SK-N-SH (cell line): ENCODE data around the gene KIF21B. TPM values are rescaled to one million over a fixed set of nuclear protein-coding genes. Genes with fewer than 3 reads are reported as not detected.

ENCODE experiments used
- CTCF ChIA-PET: fragments of 300-600, 350-600 bp; formaldehyde crosslinking; extraction: SDS; loops from one replicate; lab custom pipeline; 2021; lab: Yijun Ruan, JAX
- POLR2A ChIA-PET: fragments of 350-600 bp; sonication (Branson Sonifier 250); formaldehyde crosslinking; extraction: SDS; loops from one replicate; lab custom pipeline; 2020; ENCODE audit warnings: antibody characterized with exemption, inconsistent platforms; lab: Yijun Ruan, JAX
- DNase-seq: peaks from one replicate; pipeline ENCODE4 v3.0.0; 2012
- H2AFZ ChIP-seq: fragments of 200-600 bp; sonication (generic); 2 replicates; pipeline ENCODE4 v1.8.1; 2016; ENCODE audit warnings: antibody characterized with exemption, mild to moderate bottlenecking, low read depth
- H3F3A ChIP-seq: fragments of 200-600 bp; sonication (generic); replicated peaks from 2 replicates; pipeline ENCODE3; 2016; ENCODE audit warnings: antibody characterized with exemption, mild to moderate bottlenecking; ENCODE audit not compliant: insufficient read depth
- H3K27ac ChIP-seq, 2 experiments: fragments of 200-500 bp in 1 of 2; fragments of 200-600 bp in 1 of 2; sonication (Bioruptor generic) in 1 of 2; sonication (generic), shearing (Covaris generic) in 1 of 2; 2 replicates each; pipeline versions ENCODE4 v1.5.1 to v1.6.1; 2014 to 2016; ENCODE audit warnings: low read depth in 2 of 2, inconsistent platforms in 1 of 2, low read length in 1 of 2, mild to moderate bottlenecking in 1 of 2, mixed read lengths in 1 of 2
- H3K27me3 ChIP-seq: fragments of 200-600 bp; sonication (generic), shearing (Covaris generic); 2 replicates; pipeline ENCODE4 v1.6.1; 2016; ENCODE audit warnings: mixed run types; ENCODE audit not compliant: insufficient read depth
- H3K36me3 ChIP-seq, 2 experiments: fragments of 200-500 bp in 1 of 2; fragments of 200-600 bp in 1 of 2; sonication (Bioruptor generic) in 1 of 2; sonication (generic) in 1 of 2; replicated peaks in 1 of 2; 2 replicates each; pipeline versions ENCODE3 to v1.5.1; 2014 to 2016; ENCODE audit warnings: low read length in 1 of 2, mild to moderate bottlenecking in 1 of 2; ENCODE audit not compliant: insufficient read depth in 2 of 2, control insufficient read depth in 1 of 2
- H3K4me1 ChIP-seq, 2 experiments: fragments of 200-500 bp in 1 of 2; fragments of 200-600 bp in 1 of 2; sonication (Bioruptor generic) in 1 of 2; sonication (generic), shearing (Covaris generic) in 1 of 2; 2 replicates each; pipeline versions ENCODE4 v1.5.1 to v1.6.1; 2014 to 2016; ENCODE audit warnings: low read depth in 1 of 2, low read length in 1 of 2, mixed run types in 1 of 2; ENCODE audit not compliant: insufficient read depth in 2 of 2, control insufficient read depth in 1 of 2
- H3K4me2 ChIP-seq: fragments of 200-600 bp; sonication (generic), shearing (Covaris generic); 2 replicates; pipeline ENCODE4 v1.6.1; 2017; ENCODE audit warnings: mixed run types
- H3K4me3 ChIP-seq, 2 experiments: fragments of 200-500 bp in 1 of 2; fragments of 200-600 bp in 1 of 2; sonication (Bioruptor generic) in 1 of 2; sonication (generic), shearing (Covaris generic) in 1 of 2; 2 replicates each; pipeline versions ENCODE4 v1.5.1 to v1.8.1; 2014 to 2016; ENCODE audit warnings: low read depth in 2 of 2, inconsistent platforms in 1 of 2, low read length in 1 of 2, mild to moderate bottlenecking in 1 of 2, mixed read lengths in 1 of 2, moderate library complexity in 1 of 2
- H3K79me2 ChIP-seq: fragments of 200-600 bp; sonication (generic); 2 replicates; pipeline ENCODE4 v1.8.1; 2017; ENCODE audit warnings: mild to moderate bottlenecking; ENCODE audit not compliant: insufficient read depth
- H3K9ac ChIP-seq: fragments of 200-600 bp; sonication (generic); 2 replicates; pipeline ENCODE4 v1.6.1; 2017; ENCODE audit warnings: mixed run types
- H3K9me2 ChIP-seq: fragments of 200-600 bp; sonication (generic); 2 replicates; pipeline ENCODE4 v1.6.1; 2017; ENCODE audit warnings: mixed run types
- H3K9me3 ChIP-seq: fragments of 200-600 bp; sonication (generic); 2 replicates; pipeline ENCODE4 v1.6.1; 2017; ENCODE audit warnings: mixed run types, mild to moderate bottlenecking, moderate library complexity
- H4K20me1 ChIP-seq: fragments of 200-600 bp; sonication (generic); 2 replicates; pipeline ENCODE4 v1.6.1; 2017; ENCODE audit warnings: mild to moderate bottlenecking, mixed run types; ENCODE audit not compliant: insufficient read depth
- EP300 ChIP-seq, 2 experiments: IDR thresholded peaks; 2 replicates each; pipeline versions ENCODE4 v1.4.0 to v1.6.1; 2012; ENCODE audit warnings: borderline replicate concordance in 1 of 2, low read depth in 1 of 2, low read length in 1 of 2
- JUND ChIP-seq: IDR thresholded peaks from 2 replicates; pipeline ENCODE4 v1.4.0; 2012
- MXI1 ChIP-seq: IDR thresholded peaks from 2 replicates; pipeline ENCODE4 v1.6.1; 2012; ENCODE audit warnings: mild to moderate bottlenecking, low read depth, low read length, improper control_type of control experiment
- NFIC ChIP-seq: IDR thresholded peaks from 2 replicates; pipeline ENCODE4 v1.4.0; 2012; ENCODE audit warnings: borderline replicate concordance
- RCOR1 ChIP-seq: fragments of 150-350 bp; IDR thresholded peaks from 2 replicates; pipeline ENCODE4 v1.6.1; 2017; ENCODE audit warnings: antibody characterized with exemption, low read length
- RFX5 ChIP-seq: IDR thresholded peaks from 2 replicates; pipeline ENCODE4 v1.6.1; 2012; ENCODE audit warnings: mild to moderate bottlenecking, improper control_type of control experiment, low read length
- RXRA ChIP-seq: IDR thresholded peaks from 2 replicates; pipeline ENCODE4 v1.4.0; 2012; ENCODE audit warnings: low read depth, mild to moderate bottlenecking, borderline replicate concordance
- WGBS: methylation state at CpG from one replicate; pipeline ENCODE4 v1.1.6; 2017; ENCODE audit warnings: low lambda C conversion rate; 5-methylcytosine and 5-hydroxymethylcytosine counted together
- polyA plus RNA-seq, 3 experiments: library from polyadenylated mRNA; depleted of rRNA; stranded (reverse); fragments of >200 nt; gene quantifications; 2 replicates each; pipeline ENCODE4 v1.2.3, GENCODE V29; 2012
- TF ChIP-seq, protein P1 (sequence below): IDR thresholded peaks from 2 replicates; pipeline ENCODE4 v1.4.0; 2012; ENCODE audit warnings: low read depth, borderline replicate concordance
- TF ChIP-seq, protein P2 (sequence below): IDR thresholded peaks from 2 replicates; pipeline ENCODE4 v1.6.1; 2012; ENCODE audit warnings: mild to moderate bottlenecking, low read depth, low read length, moderate library complexity

KIF21B gene
- polyA plus RNA-seq, 1 of the 3 experiments (the other 2 are of a cell fraction): 0.26 TPM

DNA sequence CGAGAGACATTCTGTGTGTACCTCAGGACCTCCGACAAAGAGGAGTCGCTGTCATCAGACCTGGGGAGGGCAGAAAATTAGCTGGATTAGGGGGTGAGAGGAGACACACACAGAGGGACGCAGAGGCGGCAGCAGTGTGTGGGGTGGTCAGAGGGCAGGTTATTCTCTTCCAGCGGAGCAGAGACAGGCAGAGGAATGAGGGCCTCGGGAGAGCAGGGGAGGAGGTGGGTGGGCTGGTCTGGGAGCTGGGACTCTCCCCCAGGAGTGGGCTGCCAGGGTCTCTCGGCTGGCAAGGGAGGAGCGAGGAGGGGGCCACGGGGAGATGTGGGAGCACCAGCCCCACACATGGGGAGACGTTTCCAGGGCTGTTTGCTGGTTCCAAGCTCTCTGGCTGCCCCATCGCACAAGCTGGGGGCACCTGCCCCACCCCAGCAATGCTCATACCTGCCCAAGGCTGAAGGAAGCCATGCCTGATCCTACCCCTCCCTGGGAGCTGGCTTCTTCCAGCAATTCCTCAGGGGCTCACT lies 40.4 kb downstream of the KIF21B start:
- POLR2A ChIA-PET: no interaction called here
- Histone ChIP-seq H3K9me2 (no peaks in the 10 kb centered on the region), H3K4me2 (no peak overlapping the region), H3K36me3 (no peaks in the 10 kb centered on the region), H3K4me3 (no peak overlapping the region), H3F3A (no peaks in the 10 kb centered on the region), H3K27me3 (no peaks in the 10 kb centered on the region), H3K79me2 (no peaks in the 10 kb centered on the region), H2AFZ (no peak overlapping the region), H3K9ac (no peak overlapping the region), H3K9me3 (no peaks in the 10 kb centered on the region), H4K20me1 (no peaks in the 10 kb centered on the region), H3K27ac (no peak overlapping the region), H3K4me1 (peaks cover 0 to 3% of the 10 kb centered on the region in 2 experiments; a peak in 1 of 4 replicates)
- CTCF ChIA-PET: interaction anchor here (1.8 to 6.7 kb wide), 2 partner anchors 11 to 59 kb away, joined by 4 to 54 read pairs; no protein-coding TSS in a partner anchor
- TF ChIP-seq, protein P1, sequence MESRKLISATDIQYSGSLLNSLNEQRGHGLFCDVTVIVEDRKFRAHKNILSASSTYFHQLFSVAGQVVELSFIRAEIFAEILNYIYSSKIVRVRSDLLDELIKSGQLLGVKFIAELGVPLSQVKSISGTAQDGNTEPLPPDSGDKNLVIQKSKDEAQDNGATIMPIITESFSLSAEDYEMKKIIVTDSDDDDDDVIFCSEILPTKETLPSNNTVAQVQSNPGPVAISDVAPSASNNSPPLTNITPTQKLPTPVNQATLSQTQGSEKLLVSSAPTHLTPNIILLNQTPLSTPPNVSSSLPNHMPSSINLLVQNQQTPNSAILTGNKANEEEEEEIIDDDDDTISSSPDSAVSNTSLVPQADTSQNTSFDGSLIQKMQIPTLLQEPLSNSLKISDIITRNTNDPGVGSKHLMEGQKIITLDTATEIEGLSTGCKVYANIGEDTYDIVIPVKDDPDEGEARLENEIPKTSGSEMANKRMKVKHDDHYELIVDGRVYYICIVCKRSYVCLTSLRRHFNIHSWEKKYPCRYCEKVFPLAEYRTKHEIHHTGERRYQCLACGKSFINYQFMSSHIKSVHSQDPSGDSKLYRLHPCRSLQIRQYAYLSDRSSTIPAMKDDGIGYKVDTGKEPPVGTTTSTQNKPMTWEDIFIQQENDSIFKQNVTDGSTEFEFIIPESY: no peak
- no peak for TF ChIP-seq RCOR1
- TF ChIP-seq RXRA: no peak
- TF ChIP-seq RFX5: no peak
- TF ChIP-seq, protein P2, sequence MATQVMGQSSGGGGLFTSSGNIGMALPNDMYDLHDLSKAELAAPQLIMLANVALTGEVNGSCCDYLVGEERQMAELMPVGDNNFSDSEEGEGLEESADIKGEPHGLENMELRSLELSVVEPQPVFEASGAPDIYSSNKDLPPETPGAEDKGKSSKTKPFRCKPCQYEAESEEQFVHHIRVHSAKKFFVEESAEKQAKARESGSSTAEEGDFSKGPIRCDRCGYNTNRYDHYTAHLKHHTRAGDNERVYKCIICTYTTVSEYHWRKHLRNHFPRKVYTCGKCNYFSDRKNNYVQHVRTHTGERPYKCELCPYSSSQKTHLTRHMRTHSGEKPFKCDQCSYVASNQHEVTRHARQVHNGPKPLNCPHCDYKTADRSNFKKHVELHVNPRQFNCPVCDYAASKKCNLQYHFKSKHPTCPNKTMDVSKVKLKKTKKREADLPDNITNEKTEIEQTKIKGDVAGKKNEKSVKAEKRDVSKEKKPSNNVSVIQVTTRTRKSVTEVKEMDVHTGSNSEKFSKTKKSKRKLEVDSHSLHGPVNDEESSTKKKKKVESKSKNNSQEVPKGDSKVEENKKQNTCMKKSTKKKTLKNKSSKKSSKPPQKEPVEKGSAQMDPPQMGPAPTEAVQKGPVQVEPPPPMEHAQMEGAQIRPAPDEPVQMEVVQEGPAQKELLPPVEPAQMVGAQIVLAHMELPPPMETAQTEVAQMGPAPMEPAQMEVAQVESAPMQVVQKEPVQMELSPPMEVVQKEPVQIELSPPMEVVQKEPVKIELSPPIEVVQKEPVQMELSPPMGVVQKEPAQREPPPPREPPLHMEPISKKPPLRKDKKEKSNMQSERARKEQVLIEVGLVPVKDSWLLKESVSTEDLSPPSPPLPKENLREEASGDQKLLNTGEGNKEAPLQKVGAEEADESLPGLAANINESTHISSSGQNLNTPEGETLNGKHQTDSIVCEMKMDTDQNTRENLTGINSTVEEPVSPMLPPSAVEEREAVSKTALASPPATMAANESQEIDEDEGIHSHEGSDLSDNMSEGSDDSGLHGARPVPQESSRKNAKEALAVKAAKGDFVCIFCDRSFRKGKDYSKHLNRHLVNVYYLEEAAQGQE: no peak
- no peak for TF ChIP-seq EP300 (IDR thresholded peaks at IDR 0.05; ENCODE audit: borderline replicate concordance in 1 of 2, low read depth in 1 of 2, low read length in 1 of 2)
- TF ChIP-seq MXI1: no peak
- no peak for TF ChIP-seq NFIC
- TF ChIP-seq JUND: no peak
- WGBS: 67% methylated on average over 11 of the region's 12 CpGs
- no peak for DNase-seq
